Measurements from ENCODE around the gene ZSCAN30.

DNA sequence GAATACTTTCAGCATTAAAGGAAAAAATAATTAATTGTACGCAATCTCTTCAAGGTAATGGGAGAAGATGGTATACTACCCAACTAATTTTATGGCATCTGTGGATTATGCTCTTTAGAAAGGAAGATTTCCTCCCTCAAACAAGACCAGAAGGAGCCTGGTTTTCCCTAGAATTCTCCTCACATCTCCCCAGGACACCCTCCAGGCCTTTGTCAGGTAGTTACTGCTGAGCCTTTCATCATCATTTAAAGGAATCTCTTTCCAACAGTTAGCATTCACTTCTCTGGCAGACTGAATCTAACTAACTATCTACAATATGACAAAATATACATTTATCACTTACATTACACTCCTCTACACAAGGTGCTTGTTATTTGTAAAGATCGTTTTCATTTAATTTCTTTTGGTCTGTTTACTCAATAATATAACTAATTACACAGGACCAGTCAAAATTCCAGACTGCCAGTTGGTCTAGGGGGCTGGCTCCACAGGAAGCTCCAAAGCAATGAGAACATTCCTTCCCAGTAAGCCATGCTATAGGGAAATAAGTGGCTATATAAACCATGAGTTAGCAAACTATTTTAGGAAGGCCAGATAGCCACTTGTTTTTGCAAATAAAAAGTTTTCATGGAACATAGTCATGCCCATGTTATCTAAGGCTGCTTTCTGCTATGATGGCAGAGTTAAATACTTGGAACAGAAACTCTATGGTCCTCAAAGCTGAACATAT is 35.1 kb upstream of the ZSCAN30 start:
- no peak for TF ChIP-seq POLR2AphosphoS5 (IDR thresholded peaks at IDR 0.05; ENCODE audit: low read depth, low read length)
- no peak for TF ChIP-seq POLR2A (IDR thresholded peaks at IDR 0.05; ENCODE audit: low read depth, low read length)
- TF ChIP-seq TAF1 (IDR thresholded peaks at IDR 0.05; ENCODE audit: borderline replicate concordance, low read depth, low read length): no peak
